DOHH2 (cell line): ENCODE measurements around the gene HIVEP3.
"Not testable (repeated sequence)": the region's sequence is repeated elsewhere in the genome, so short reads cannot be mapped to it uniquely, and the experiment has no call there.

ENCODE experiments used
- H3F3A ChIP-seq: fragments of 200-600 bp; sonication (generic), shearing (Covaris generic); 2 replicates; pipeline ENCODE4 v1.6.0; 2016; ENCODE audit warnings: antibody characterized with exemption, mild to moderate bottlenecking; ENCODE audit not compliant: control insufficient read depth, insufficient read depth
- H3K27ac ChIP-seq: fragments of 200-600 bp; sonication (generic); 2 replicates; pipeline ENCODE4 v1.5.1; 2014; ENCODE audit warnings: low read depth, mild to moderate bottlenecking, low read length, moderate library complexity
- H3K27me3 ChIP-seq: fragments of 200-600 bp; sonication (generic); 2 replicates; pipeline ENCODE4 v1.6.1; 2014; ENCODE audit warnings: mild to moderate bottlenecking, low read length, mixed read lengths; ENCODE audit not compliant: control insufficient read depth
- H3K36me3 ChIP-seq: fragments of 200-600 bp; sonication (generic); 2 replicates; pipeline ENCODE4 v1.6.1; 2014; ENCODE audit warnings: mild to moderate bottlenecking, low read length, moderate library complexity, mixed read lengths; ENCODE audit not compliant: control insufficient read depth
- H3K4me1 ChIP-seq: fragments of 200-600 bp; sonication (generic); 2 replicates; pipeline ENCODE4 v1.6.1; 2014; ENCODE audit warnings: mild to moderate bottlenecking, low read length, mixed read lengths; ENCODE audit not compliant: control insufficient read depth
- H3K4me2 ChIP-seq: fragments of 200-600 bp; sonication (generic); 2 replicates; pipeline ENCODE4 v1.6.0; 2014; ENCODE audit warnings: mild to moderate bottlenecking, low read length, moderate library complexity
- H3K4me3 ChIP-seq: fragments of 200-600 bp; sonication (generic); 2 replicates; pipeline ENCODE4 v1.5.1; 2014; ENCODE audit warnings: mild to moderate bottlenecking, low read length, mixed read lengths
- H3K79me2 ChIP-seq: fragments of 200-600 bp; sonication (generic); 2 replicates; pipeline ENCODE4 v1.6.1; 2014; ENCODE audit warnings: mild to moderate bottlenecking, low read length, mixed read lengths; ENCODE audit not compliant: control insufficient read depth
- H3K9me2 ChIP-seq: fragments of 200-600 bp; sonication (generic); replicated peaks from 2 replicates; pipeline ENCODE4 v1.6.1; 2014; ENCODE audit warnings: mild to moderate bottlenecking, low read length, mixed read lengths; ENCODE audit not compliant: control insufficient read depth
- H3K9me3 ChIP-seq: fragments of 200-600 bp; sonication (generic); 2 replicates; pipeline ENCODE4 v1.6.1; 2014; ENCODE audit warnings: antibody characterized with exemption, low read length, mixed read lengths; ENCODE audit not compliant: control insufficient read depth, insufficient read depth
- H4K20me1 ChIP-seq: fragments of 200-600 bp; sonication (generic); 2 replicates; pipeline ENCODE4 v1.6.0; 2014; ENCODE audit warnings: low read depth, mild to moderate bottlenecking, antibody characterized with exemption, low read length, moderate library complexity; ENCODE audit not compliant: control insufficient read depth, insufficient read depth
- CTCF ChIP-seq: fragments of 200-600 bp; sonication (generic); IDR thresholded peaks from one replicate; pipeline ENCODE4 v1.5.1; 2014; ENCODE audit warnings: antibody characterized with exemption, mild to moderate bottlenecking, low read depth, low read length; ENCODE audit not compliant: poor library complexity, severe bottlenecking
- EZH2phosphoT487 ChIP-seq: fragments of 200-600 bp; sonication (generic); IDR thresholded peaks from 2 replicates; pipeline ENCODE4 v1.6.1; 2017; ENCODE audit warnings: borderline replicate concordance, mild to moderate bottlenecking, antibody characterized with exemption, low read length, moderate library complexity, mixed read lengths

Gene HIVEP3

GRCh38 chr1:41924911-41925310 is 6.2 kb upstream of the HIVEP3 start:
- Histone ChIP-seq H3K9me2 (no peaks in the 10 kb centered on the region), H3F3A (no peaks in the 10 kb centered on the region), H4K20me1 (no peaks in the 10 kb centered on the region), H3K4me3 (no peak overlapping the region), H3K27ac (no peak overlapping the region), H3K4me2 (no peak overlapping the region), H3K79me2 (no peaks in the 10 kb centered on the region), H3K9me3 (no peaks in the 10 kb centered on the region), H3K27me3 (0 out of 2 replicates have a peak, but pooled peaks cover 3% of the 10 kb centered on the region), H3K4me1 (no peaks in the 10 kb centered on the region), H3K36me3 (no peaks in the 10 kb centered on the region)
- TF ChIP-seq EZH2phosphoT487 (no peak), CTCF (no peak)

GRCh38 chr1:41921271-41921670 is 2.5 kb upstream of the HIVEP3 start:
- H3K27me3 ChIP-seq, H3K79me2 ChIP-seq, H3K36me3 ChIP-seq, H3K27ac ChIP-seq, H4K20me1 ChIP-seq, H3K9me3 ChIP-seq, H3K4me2 ChIP-seq, H3K4me1 ChIP-seq, H3F3A ChIP-seq, H3K9me2 ChIP-seq, H3K4me3 ChIP-seq: not testable (repeated sequence)

- Histone ChIP-seq H3K27me3 (no peaks in the 10 kb centered on the region), H4K20me1 (no peaks in the 10 kb centered on the region), H3K9me3 (no peaks in the 10 kb centered on the region), H3K79me2 (no peaks in the 10 kb centered on the region), H3K4me3 (no peak overlapping the region), H3F3A (no peaks in the 10 kb centered on the region), H3K36me3 (no peaks in the 10 kb centered on the region), H3K4me1 (no peaks in the 10 kb centered on the region), H3K9me2 (no peaks in the 10 kb centered on the region), H3K4me2 (no peak overlapping the region), H3K27ac (no peak overlapping the region)
- TF ChIP-seq EZH2phosphoT487, result no peak
- no peak for TF ChIP-seq CTCF
Measured at GRCh38 chr1:41920658-41921057, 1.9 kb upstream of the HIVEP3 start.

- TF ChIP-seq CTCF (no peak), EZH2phosphoT487 (no peak)
- no peaks in the 10 kb centered on the region for H4K20me1 ChIP-seq
- H3K79me2 ChIP-seq, result no peaks in the 10 kb centered on the region
- no peaks in the 10 kb centered on the region for H3K4me1 ChIP-seq
- no peaks in the 10 kb centered on the region for H3K36me3 ChIP-seq
- no peaks in the 10 kb centered on the region for H3K9me3 ChIP-seq
- H3K27me3 ChIP-seq, result no peaks in the 10 kb centered on the region
- no peak overlapping the region for H3K4me3 ChIP-seq
- H3K4me2 ChIP-seq, result no peak overlapping the region
- no peak overlapping the region for H3K27ac ChIP-seq
- H3K9me2 ChIP-seq, result no peaks in the 10 kb centered on the region
- H3F3A ChIP-seq, result no peaks in the 10 kb centered on the region
Measured at GRCh38 chr1:41919764-41920397, 1.2 kb upstream of the HIVEP3 start.
